LNCaP clone FGC (cell line): ENCODE data around the gene CNBD2.
A peak's percentile ranks its signal among the peaks of the same experiment; 100 is the strongest.
"Not testable (repeated sequence)": the region's sequence is repeated elsewhere in the genome, so short reads cannot be mapped to it uniquely, and the experiment has no call there.

Experiments
- DNase-seq: peaks from one replicate; pipeline ENCODE4 v3.0.0-alpha.2; 2011; ENCODE audit warnings: low read depth
- H3K4me3 ChIP-seq: 2 replicates; pipeline ENCODE4 v1.5.1; 2011; ENCODE audit warnings: mild to moderate bottlenecking, low read depth, low read length, control low read depth
- TF ChIP-seq, protein P1 (sequence below): IDR thresholded peaks from 2 replicates; pipeline ENCODE4 v1.5.1; 2012; ENCODE audit warnings: mild to moderate bottlenecking; ENCODE audit not compliant: control insufficient read depth, insufficient read depth; ENCODE audit errors: extremely low read depth

The CNBD2 gene

DNA sequence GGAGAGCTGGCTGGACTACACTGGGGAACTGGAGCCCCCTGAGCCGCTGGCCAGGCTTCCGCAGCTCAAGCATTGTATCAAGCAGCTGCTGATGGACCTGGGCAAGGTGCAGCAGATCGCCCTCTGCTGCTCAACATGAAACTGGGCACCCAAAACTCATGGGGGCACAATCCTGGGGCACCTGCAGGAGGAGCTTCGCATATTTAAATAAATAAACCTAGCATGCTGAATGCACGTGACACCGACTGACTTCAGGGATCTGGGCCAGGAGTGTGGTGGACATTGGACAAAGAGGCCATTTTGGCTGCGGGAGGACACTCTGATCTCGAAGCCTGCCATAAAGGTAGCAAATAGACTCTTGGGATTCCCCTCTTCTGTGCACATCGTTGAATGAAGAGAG is 20.9 kb upstream of the CNBD2 start:
- no peak overlapping the region for H3K4me3 ChIP-seq
- DNase-seq = no peak
- TF ChIP-seq, protein P1, sequence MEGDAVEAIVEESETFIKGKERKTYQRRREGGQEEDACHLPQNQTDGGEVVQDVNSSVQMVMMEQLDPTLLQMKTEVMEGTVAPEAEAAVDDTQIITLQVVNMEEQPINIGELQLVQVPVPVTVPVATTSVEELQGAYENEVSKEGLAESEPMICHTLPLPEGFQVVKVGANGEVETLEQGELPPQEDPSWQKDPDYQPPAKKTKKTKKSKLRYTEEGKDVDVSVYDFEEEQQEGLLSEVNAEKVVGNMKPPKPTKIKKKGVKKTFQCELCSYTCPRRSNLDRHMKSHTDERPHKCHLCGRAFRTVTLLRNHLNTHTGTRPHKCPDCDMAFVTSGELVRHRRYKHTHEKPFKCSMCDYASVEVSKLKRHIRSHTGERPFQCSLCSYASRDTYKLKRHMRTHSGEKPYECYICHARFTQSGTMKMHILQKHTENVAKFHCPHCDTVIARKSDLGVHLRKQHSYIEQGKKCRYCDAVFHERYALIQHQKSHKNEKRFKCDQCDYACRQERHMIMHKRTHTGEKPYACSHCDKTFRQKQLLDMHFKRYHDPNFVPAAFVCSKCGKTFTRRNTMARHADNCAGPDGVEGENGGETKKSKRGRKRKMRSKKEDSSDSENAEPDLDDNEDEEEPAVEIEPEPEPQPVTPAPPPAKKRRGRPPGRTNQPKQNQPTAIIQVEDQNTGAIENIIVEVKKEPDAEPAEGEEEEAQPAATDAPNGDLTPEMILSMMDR = peak; percentile 44

- TF ChIP-seq, protein P1 = no peak
- no peak for DNase-seq
- no peak overlapping the region for H3K4me3 ChIP-seq
Measured at GRCh38 chr20:35947907-35948306, 20.5 kb upstream of the CNBD2 start.

DNA sequence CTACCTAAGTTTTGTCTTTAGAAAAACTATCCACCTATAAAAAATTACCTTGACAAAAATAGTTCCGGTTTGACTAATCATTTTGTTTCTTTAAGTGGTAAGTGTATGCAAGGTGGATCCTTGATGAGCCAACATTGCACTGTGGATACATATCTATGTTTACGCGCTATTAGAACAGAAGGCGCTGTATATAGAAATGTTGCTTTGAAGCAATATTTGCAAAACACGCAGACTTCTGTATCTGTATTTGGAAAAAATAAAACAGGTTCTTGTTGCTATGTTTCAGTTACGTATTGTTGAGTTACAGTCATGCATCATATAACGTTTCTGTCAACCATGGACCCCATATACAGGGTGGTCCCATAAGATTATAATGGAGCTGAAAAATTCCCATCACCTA is 18.3 kb upstream of the CNBD2 start:
- TF ChIP-seq, protein P1 = no peak
- DNase-seq = no peak
- no peak overlapping the region for H3K4me3 ChIP-seq

- H3K4me3 ChIP-seq = peak overlapping the region; percentile 95
- not testable (repeated sequence) for DNase-seq
Measured at GRCh38 chr20:35952080-35952479, 16.3 kb upstream of the CNBD2 start.

DNA sequence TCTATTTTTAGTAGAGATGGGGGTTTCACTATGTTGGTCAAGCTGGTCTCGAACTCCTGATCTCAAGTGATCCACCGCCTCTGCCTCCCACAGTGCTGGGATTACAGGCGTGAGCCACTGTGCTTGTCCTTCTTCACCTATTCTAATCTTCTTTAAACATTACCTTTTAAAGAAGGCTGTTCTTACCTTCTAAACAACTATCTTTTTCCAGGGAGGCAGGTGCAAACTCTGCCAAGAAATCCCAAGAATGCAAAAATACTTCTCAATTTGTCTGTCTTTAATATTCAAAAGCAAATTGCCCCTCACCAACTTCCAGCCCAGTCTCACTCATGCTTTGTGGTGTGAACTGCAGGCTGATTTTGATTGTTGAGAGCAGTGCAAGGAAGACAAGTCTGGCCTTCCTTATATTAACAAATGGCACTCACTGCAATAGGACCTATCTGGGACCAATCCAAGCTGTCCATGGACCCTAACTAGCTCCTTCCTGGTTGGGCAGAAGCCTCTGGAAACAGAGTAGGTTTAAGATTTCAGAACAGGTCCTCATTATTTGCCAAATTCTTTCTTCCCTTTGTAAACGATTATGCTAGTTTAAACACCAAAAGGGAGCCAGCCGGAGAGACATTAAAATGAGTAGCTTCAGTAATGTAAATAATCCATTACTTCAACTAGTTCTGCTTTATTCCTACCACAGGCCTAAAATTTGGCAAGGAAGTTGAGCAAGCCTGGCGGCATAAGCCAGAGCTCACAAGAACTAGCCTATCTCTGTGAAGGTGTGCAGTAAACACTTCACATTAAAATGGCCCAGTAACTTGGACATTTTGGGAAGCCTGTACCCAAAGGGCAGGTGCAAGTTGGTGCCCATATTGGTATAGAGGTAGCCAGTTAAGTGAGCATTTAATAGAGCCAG is 15.7 kb upstream of the CNBD2 start:
- TF ChIP-seq, protein P1 = no peak
- H3K4me3 ChIP-seq = peak overlapping the region; percentile 95
- DNase-seq = peak; percentile 58

DNA sequence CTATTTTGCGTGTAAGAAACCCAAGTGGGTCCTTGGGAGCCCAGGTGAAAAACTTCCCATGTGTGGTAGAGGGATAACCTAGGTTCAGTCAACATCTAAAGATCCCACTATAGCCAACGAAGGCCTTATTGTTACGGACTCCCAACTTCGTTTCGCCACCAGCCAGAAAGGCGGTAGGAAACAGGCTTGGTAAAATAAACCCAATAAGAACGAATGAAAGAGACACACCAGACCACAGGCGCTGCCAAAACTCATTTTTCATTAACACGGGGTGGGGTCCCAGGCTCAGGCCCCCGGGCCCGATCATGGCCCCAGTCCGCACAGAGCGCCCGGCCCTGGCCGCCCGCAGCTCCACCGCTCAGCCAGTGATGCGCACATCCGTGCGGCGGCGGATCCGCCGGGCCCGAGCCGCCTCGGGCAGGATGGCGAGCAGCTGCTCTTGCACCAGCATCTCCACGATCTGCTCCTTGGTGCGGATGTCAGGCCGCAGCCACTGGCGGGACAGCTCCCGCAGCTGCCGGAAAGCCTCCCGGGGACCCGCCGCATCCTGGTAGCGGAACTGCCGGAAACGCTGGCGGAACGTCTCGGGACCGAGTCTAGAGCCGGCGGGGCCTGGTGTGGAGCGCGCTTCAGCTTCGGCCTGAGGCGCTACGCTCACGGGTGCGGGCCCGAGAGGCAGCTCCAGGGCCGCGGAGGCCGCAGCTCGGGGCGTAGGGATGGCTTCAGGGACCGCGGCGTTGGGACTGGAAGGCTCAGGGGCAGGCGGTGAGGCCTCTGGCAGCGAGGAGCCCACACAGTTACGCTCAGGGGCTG is 14.8 kb upstream of the CNBD2 start:
- H3K4me3 ChIP-seq = peak overlapping the region; percentile 95
- DNase-seq = no peak
- TF ChIP-seq, protein P1 = no peak

GRCh38 chr20:35954200-35954906 is 14.0 kb upstream of the CNBD2 start, which contains the start of gene SCAND1:
TSS of gene SCAND1 (minus strand) at chr20:35954502. CDS start at chr20:35954284, 218 bp downstream.
- H3K4me3 ChIP-seq = peak within 1 kb of the TSS; percentile 95
- TF ChIP-seq, protein P1 = peak; percentile 100
- peak; percentile 95 for DNase-seq
